GM19468 (cell line): ENCODE data around the gene MCM3AP.

ENCODE experiments used
- ATAC-seq: cut with Tn5 transposase; IDR thresholded peaks from one replicate; pipeline ENCODE4 v1.9.1; 2021; ENCODE audit warnings: mild to moderate bottlenecking, moderate library complexity, moderate number of reproducible peaks; ENCODE audit not compliant: unreplicated experiment; ENCODE audit errors: extremely low read depth

Gene MCM3AP

GRCh38 chr21:46220847-46221246 is 64.6 kb downstream of the MCM3AP start:
- no peak for ATAC-seq

GRCh38 chr21:46220275-46220810 is 65.1 kb downstream of the MCM3AP start:
- ATAC-seq: no peak

- ATAC-seq: no peak
These were observed 65.7 kb downstream of the MCM3AP start for GRCh38 chr21:46219591-46220239.

GRCh38 chr21:46218906-46219590 is 66.4 kb downstream of the MCM3AP start:
- no peak for ATAC-seq

- no peak for ATAC-seq
These were observed 67.8 kb downstream of the MCM3AP start for GRCh38 chr21:46217511-46218196.

- no peak for ATAC-seq
These were observed 69.2 kb downstream of the MCM3AP start for GRCh38 chr21:46216132-46216747.

GRCh38 chr21:46215436-46216131 is 69.8 kb downstream of the MCM3AP start:
- no peak for ATAC-seq

- ATAC-seq: no peak
These were observed 70.7 kb downstream of the MCM3AP start for GRCh38 chr21:46214478-46215340.

- ATAC-seq: no peak
These were observed 71.7 kb downstream of the MCM3AP start for GRCh38 chr21:46213620-46214286.

- no peak for ATAC-seq
These were observed 72.5 kb downstream of the MCM3AP start for GRCh38 chr21:46212721-46213484.

- ATAC-seq: no peak
These were observed 73.4 kb downstream of the MCM3AP start for GRCh38 chr21:46211786-46212720.

GRCh38 chr21:46211376-46211775 is 74.0 kb downstream of the MCM3AP start:
- no peak for ATAC-seq

GRCh38 chr21:46210378-46211136 is 74.9 kb downstream of the MCM3AP start:
- ATAC-seq: no peak

GRCh38 chr21:46208761-46209721 is 76.4 kb downstream of the MCM3AP start:
- ATAC-seq: no peak
